Measurements from ENCODE around the gene DAPK1.
A peak's percentile ranks its signal among the peaks of the same experiment; 100 is the strongest.

DAPK1 gene

GRCh38 chr9:87678650-87679355 lies 181.1 kb downstream of the DAPK1 start:
- no peak for TF ChIP-seq CEBPB (IDR thresholded peaks at IDR 0.05)
- no peak for TF ChIP-seq EGR1 (IDR thresholded peaks at IDR 0.05)
- TF ChIP-seq RAD21 (IDR thresholded peaks at IDR 0.05; ENCODE audit: low read depth) = peak; percentile 69
- TF ChIP-seq FOXM1 (IDR thresholded peaks at IDR 0.05; ENCODE audit: borderline replicate concordance, low read depth) = no peak
- TF ChIP-seq YY1 (IDR thresholded peaks at IDR 0.05; ENCODE audit: low read depth) = no peak
- TF ChIP-seq ZBTB7A (IDR thresholded peaks at IDR 0.05; ENCODE audit: low read depth) = no peak
- no peak for TF ChIP-seq REST (IDR thresholded peaks at IDR 0.05; ENCODE audit: low read depth)

GRCh38 chr9:87681271-87682061 lies 183.8 kb downstream of the DAPK1 start:
- TF ChIP-seq TCF12 (IDR thresholded peaks at IDR 0.05; ENCODE audit: low read depth) = no peak
- TF ChIP-seq EGR1 (IDR thresholded peaks at IDR 0.05) = no peak
- no peak for TF ChIP-seq YY1 (IDR thresholded peaks at IDR 0.05; ENCODE audit: low read depth)
- no peak for TF ChIP-seq MAX (IDR thresholded peaks at IDR 0.05)
- TF ChIP-seq USF1 (IDR thresholded peaks at IDR 0.05) = no peak
- TF ChIP-seq CREB1 (IDR thresholded peaks at IDR 0.05; ENCODE audit: low read depth) = no peak
- no peak for TF ChIP-seq CEBPB (IDR thresholded peaks at IDR 0.05)
- no peak for TF ChIP-seq EP300 (IDR thresholded peaks at IDR 0.05; ENCODE audit: borderline replicate concordance)
- no peak for TF ChIP-seq TAF1 (IDR thresholded peaks at IDR 0.05; ENCODE audit: low read depth)
- no peak for TF ChIP-seq NFIC (IDR thresholded peaks at IDR 0.05)

- TF ChIP-seq TAF1 (IDR thresholded peaks at IDR 0.05; ENCODE audit: low read depth) (no peak), CEBPB (IDR thresholded peaks at IDR 0.05) (no peak), TCF12 (IDR thresholded peaks at IDR 0.05; ENCODE audit: low read depth) (no peak), FOXM1 (IDR thresholded peaks at IDR 0.05; ENCODE audit: borderline replicate concordance, low read depth) (no peak), USF1 (IDR thresholded peaks at IDR 0.05) (no peak), EGR1 (IDR thresholded peaks at IDR 0.05) (no peak), RAD21 (IDR thresholded peaks at IDR 0.05; ENCODE audit: low read depth) (no peak), NFIC (IDR thresholded peaks at IDR 0.05) (no peak)
Observed at GRCh38 chr9:87682085-87682484, 184.4 kb downstream of the DAPK1 start.

- TF ChIP-seq TEAD4 (IDR thresholded peaks at IDR 0.05) = no peak
- no peak for TF ChIP-seq EP300 (IDR thresholded peaks at IDR 0.05; ENCODE audit: borderline replicate concordance)
- TF ChIP-seq TAF1 (IDR thresholded peaks at IDR 0.05; ENCODE audit: low read depth) = no peak
- no peak for TF ChIP-seq REST (IDR thresholded peaks at IDR 0.05; ENCODE audit: low read depth)
- TF ChIP-seq CREB1 (IDR thresholded peaks at IDR 0.05; ENCODE audit: low read depth) = no peak
- TF ChIP-seq CEBPB (IDR thresholded peaks at IDR 0.05) = no peak
- no peak for TF ChIP-seq TCF12 (IDR thresholded peaks at IDR 0.05; ENCODE audit: low read depth)
- no peak for TF ChIP-seq YY1 (IDR thresholded peaks at IDR 0.05; ENCODE audit: low read depth)
- TF ChIP-seq ZBTB7A (IDR thresholded peaks at IDR 0.05; ENCODE audit: low read depth) = no peak
- TF ChIP-seq FOXM1 (IDR thresholded peaks at IDR 0.05; ENCODE audit: borderline replicate concordance, low read depth) = no peak
- no peak for TF ChIP-seq EGR1 (IDR thresholded peaks at IDR 0.05)
- no peak for TF ChIP-seq NFIC (IDR thresholded peaks at IDR 0.05)
- TF ChIP-seq USF1 (IDR thresholded peaks at IDR 0.05) = no peak
Observed at GRCh38 chr9:87682618-87683017, 185.0 kb downstream of the DAPK1 start.

- no peak for TF ChIP-seq CREB1 (IDR thresholded peaks at IDR 0.05; ENCODE audit: low read depth)
- no peak for TF ChIP-seq NFIC (IDR thresholded peaks at IDR 0.05)
- no peak for TF ChIP-seq RAD21 (IDR thresholded peaks at IDR 0.05; ENCODE audit: low read depth)
- TF ChIP-seq ZBTB7A (IDR thresholded peaks at IDR 0.05; ENCODE audit: low read depth) = no peak
- TF ChIP-seq TAF1 (IDR thresholded peaks at IDR 0.05; ENCODE audit: low read depth) = no peak
- TF ChIP-seq EP300 (IDR thresholded peaks at IDR 0.05; ENCODE audit: borderline replicate concordance) = no peak
- no peak for TF ChIP-seq FOXM1 (IDR thresholded peaks at IDR 0.05; ENCODE audit: borderline replicate concordance, low read depth)
- TF ChIP-seq YY1 (IDR thresholded peaks at IDR 0.05; ENCODE audit: low read depth) = no peak
- no peak for TF ChIP-seq EGR1 (IDR thresholded peaks at IDR 0.05)
- no peak for TF ChIP-seq TCF12 (IDR thresholded peaks at IDR 0.05; ENCODE audit: low read depth)
- no peak for TF ChIP-seq REST (IDR thresholded peaks at IDR 0.05; ENCODE audit: low read depth)
- TF ChIP-seq MAX (IDR thresholded peaks at IDR 0.05) = no peak
- TF ChIP-seq CEBPB (IDR thresholded peaks at IDR 0.05) = no peak
- no peak for TF ChIP-seq USF1 (IDR thresholded peaks at IDR 0.05)
- TF ChIP-seq TEAD4 (IDR thresholded peaks at IDR 0.05) = no peak
Observed at GRCh38 chr9:87683751-87684626, 186.3 kb downstream of the DAPK1 start.

Measured in Ishikawa (cell line).